Loucy (cell line): ENCODE results near the gene STRA8.

Source experiments
- H2AFZ ChIP-seq: fragments of 200-600 bp; sonication (generic); 2 replicates; pipeline ENCODE4 v1.6.0; 2016; ENCODE audit warnings: antibody characterized with exemption, mild to moderate bottlenecking, low read length, moderate library complexity
- H3F3A ChIP-seq: fragments of 200-600 bp; 2 replicates; pipeline ENCODE4 v1.6.0; 2016; ENCODE audit warnings: antibody characterized with exemption, low read depth, mild to moderate bottlenecking
- H3K27me3 ChIP-seq: fragments of 200-600 bp; sonication (generic); 2 replicates; pipeline ENCODE4 v1.6.1; 2014; ENCODE audit warnings: low read length, mild to moderate bottlenecking; ENCODE audit not compliant: insufficient read depth, poor library complexity, severe bottlenecking
- H3K36me3 ChIP-seq: fragments of 200-600 bp; sonication (generic); 2 replicates; pipeline ENCODE4 v1.6.1; 2016; ENCODE audit warnings: low read length; ENCODE audit not compliant: insufficient read depth
- H3K4me1 ChIP-seq: fragments of 200-600 bp; sonication (generic); 2 replicates; pipeline ENCODE4 v1.5.1; 2014; ENCODE audit warnings: low read length, mild to moderate bottlenecking; ENCODE audit not compliant: insufficient read depth, poor library complexity, severe bottlenecking
- H3K4me2 ChIP-seq: fragments of 200-600 bp; sonication (generic); 2 replicates; pipeline ENCODE4 v1.6.0; 2014; ENCODE audit warnings: antibody characterized with exemption, low read length, low read depth, mild to moderate bottlenecking; ENCODE audit not compliant: poor library complexity, severe bottlenecking
- H3K4me3 ChIP-seq: fragments of 200-600 bp; sonication (generic); 2 replicates; pipeline ENCODE4 v1.5.1; 2014; ENCODE audit warnings: low read length, mild to moderate bottlenecking, mixed read lengths; ENCODE audit not compliant: poor library complexity, severe bottlenecking
- H3K79me2 ChIP-seq: fragments of 200-600 bp; sonication (generic); 2 replicates; pipeline ENCODE4 v1.6.1; 2014; ENCODE audit warnings: low read length; ENCODE audit not compliant: insufficient read depth
- H3K9ac ChIP-seq: fragments of 200-600 bp; sonication (generic); 2 replicates; pipeline ENCODE4 v1.6.0; 2014; ENCODE audit warnings: mild to moderate bottlenecking, low read depth, low read length, moderate library complexity; ENCODE audit not compliant: poor library complexity, severe bottlenecking
- H3K9me2 ChIP-seq: fragments of 200-600 bp; sonication (generic); replicated peaks from 2 replicates; pipeline ENCODE4 v1.6.1; 2016; ENCODE audit warnings: low read depth, low read length, mixed read lengths
- H3K9me3 ChIP-seq: fragments of 200-600 bp; sonication (generic); 2 replicates; pipeline ENCODE4 v1.6.1; 2014; ENCODE audit warnings: mild to moderate bottlenecking, antibody characterized with exemption, low read length, low read depth; ENCODE audit not compliant: insufficient read depth
- H4K20me1 ChIP-seq: fragments of 200-600 bp; sonication (generic); 2 replicates; pipeline ENCODE4 v1.6.0; 2014; ENCODE audit warnings: antibody characterized with exemption, low read length, mild to moderate bottlenecking; ENCODE audit not compliant: insufficient read depth, poor library complexity, severe bottlenecking
- EZH2phosphoT487 ChIP-seq: fragments of 200-600 bp; IDR thresholded peaks from 2 replicates; pipeline ENCODE4 v1.6.1; 2018; ENCODE audit warnings: antibody characterized with exemption, mild to moderate bottlenecking, moderate library complexity, borderline replicate concordance
- TF ChIP-seq, protein P1 (sequence below): fragments of 200-600 bp; sonication (generic); conservative IDR thresholded peaks from 2 replicates; pipeline ENCODE4 v1.5.1; 2014; ENCODE audit warnings: mild to moderate bottlenecking, antibody characterized with exemption, low read length

STRA8 gene

DNA sequence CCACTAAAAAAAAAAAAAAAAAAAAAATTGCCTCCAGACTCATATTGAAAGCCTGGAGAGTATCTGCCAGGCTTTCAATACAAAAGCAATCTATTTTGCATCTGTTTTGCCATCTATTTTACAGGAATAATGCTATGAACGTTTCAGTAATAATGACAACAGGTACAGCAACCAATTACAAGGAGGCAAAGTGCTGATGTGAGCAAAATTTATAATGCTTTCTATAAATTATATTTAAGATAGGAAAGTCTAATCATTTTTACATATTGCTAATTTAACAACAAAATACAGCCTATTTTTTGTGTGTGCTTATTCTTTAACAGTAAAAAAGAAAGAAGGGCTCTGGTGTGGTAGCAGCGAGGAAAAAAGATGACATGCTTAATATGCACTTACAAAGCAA is 32.3 kb upstream of the STRA8 start:
- H2AFZ ChIP-seq: no peak overlapping the region
- H3K9me3 ChIP-seq: no peaks in the 10 kb centered on the region
- peaks cover 3% of the 10 kb centered on the region for H3K4me1 ChIP-seq
- H3K9ac ChIP-seq: no peak overlapping the region
- no peaks in the 10 kb centered on the region; the same call in 1 of the 2 replicates for H3K36me3 ChIP-seq
- TF ChIP-seq, protein P1, sequence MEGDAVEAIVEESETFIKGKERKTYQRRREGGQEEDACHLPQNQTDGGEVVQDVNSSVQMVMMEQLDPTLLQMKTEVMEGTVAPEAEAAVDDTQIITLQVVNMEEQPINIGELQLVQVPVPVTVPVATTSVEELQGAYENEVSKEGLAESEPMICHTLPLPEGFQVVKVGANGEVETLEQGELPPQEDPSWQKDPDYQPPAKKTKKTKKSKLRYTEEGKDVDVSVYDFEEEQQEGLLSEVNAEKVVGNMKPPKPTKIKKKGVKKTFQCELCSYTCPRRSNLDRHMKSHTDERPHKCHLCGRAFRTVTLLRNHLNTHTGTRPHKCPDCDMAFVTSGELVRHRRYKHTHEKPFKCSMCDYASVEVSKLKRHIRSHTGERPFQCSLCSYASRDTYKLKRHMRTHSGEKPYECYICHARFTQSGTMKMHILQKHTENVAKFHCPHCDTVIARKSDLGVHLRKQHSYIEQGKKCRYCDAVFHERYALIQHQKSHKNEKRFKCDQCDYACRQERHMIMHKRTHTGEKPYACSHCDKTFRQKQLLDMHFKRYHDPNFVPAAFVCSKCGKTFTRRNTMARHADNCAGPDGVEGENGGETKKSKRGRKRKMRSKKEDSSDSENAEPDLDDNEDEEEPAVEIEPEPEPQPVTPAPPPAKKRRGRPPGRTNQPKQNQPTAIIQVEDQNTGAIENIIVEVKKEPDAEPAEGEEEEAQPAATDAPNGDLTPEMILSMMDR: no peak
- no peak for TF ChIP-seq EZH2phosphoT487
- H3K9me2 ChIP-seq: no peaks in the 10 kb centered on the region
- H3F3A ChIP-seq: no peaks in the 10 kb centered on the region
- no peaks in the 10 kb centered on the region for H3K79me2 ChIP-seq
- H3K27me3 ChIP-seq: no peaks in the 10 kb centered on the region
- no peaks in the 10 kb centered on the region for H4K20me1 ChIP-seq
- H3K4me3 ChIP-seq: no peak overlapping the region
- no peak overlapping the region for H3K4me2 ChIP-seq

DNA sequence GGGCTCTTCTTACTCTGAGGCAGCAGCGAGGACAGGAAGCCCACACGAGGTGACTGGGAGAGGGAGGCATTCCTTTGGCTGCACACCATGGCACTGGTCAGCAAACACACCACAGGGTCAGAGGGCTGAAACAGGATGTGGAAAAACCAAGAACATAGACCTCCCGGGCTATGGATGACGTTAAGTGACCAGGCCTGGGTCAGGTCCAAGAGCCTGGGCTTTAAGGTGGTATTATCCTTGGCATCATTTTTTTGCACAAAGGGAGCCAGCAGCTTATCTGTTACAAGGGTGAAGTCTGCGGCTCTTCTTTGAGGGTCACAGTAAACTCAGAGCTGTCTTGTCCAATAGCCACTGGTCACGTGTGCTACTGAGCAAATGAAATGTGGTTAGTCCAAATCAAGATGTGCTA is 29.3 kb upstream of the STRA8 start:
- Histone ChIP-seq H3K9ac (no peak overlapping the region), H3K4me2 (peak overlapping the region; percentile 16), H3K4me1 (peaks cover 18% of the 10 kb centered on the region), H4K20me1 (no peaks in the 10 kb centered on the region), H3K9me2 (no peaks in the 10 kb centered on the region), H3K79me2 (no peaks in the 10 kb centered on the region; the same call in 1 of the 2 replicates), H3K9me3 (no peaks in the 10 kb centered on the region), H3K36me3 (no peaks in the 10 kb centered on the region), H3K27me3 (no peaks in the 10 kb centered on the region), H3F3A (no peaks in the 10 kb centered on the region), H2AFZ (no peak overlapping the region), H3K4me3 (no peak overlapping the region)
- TF ChIP-seq, protein P1: no peak
- no peak for TF ChIP-seq EZH2phosphoT487

DNA sequence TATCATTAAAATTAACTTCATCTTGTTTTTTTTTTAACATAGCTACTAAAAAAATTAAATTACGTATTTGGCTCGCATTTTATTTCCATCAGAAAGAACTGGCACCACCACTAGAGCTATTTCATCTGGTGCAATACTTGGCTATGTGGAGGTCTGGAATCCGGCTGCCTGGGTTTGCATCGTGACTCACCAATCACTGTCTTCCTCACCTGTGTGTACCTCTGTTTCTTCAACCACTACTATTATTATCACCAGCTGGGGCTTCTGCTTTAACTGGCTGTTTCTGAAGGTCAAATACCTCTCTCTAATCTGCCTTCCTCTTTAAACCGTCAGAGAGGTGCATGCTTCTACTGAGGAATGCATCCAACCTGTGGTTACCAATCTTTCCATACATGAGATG is 28.8 kb upstream of the STRA8 start:
- no peak overlapping the region for H3K4me2 ChIP-seq
- H2AFZ ChIP-seq: no peak overlapping the region
- peaks cover 21% of the 10 kb centered on the region for H3K4me1 ChIP-seq
- no peaks in the 10 kb centered on the region for H3K9me2 ChIP-seq
- H3K4me3 ChIP-seq: no peak overlapping the region
- no peaks in the 10 kb centered on the region for H3K9me3 ChIP-seq
- TF ChIP-seq EZH2phosphoT487: no peak
- TF ChIP-seq, protein P1: no peak
- no peaks in the 10 kb centered on the region for H3F3A ChIP-seq
- no peaks in the 10 kb centered on the region for H4K20me1 ChIP-seq
- no peaks in the 10 kb centered on the region for H3K27me3 ChIP-seq
- no peaks in the 10 kb centered on the region for H3K36me3 ChIP-seq
- no peak overlapping the region for H3K9ac ChIP-seq
- H3K79me2 ChIP-seq: no peaks in the 10 kb centered on the region; the same call in 1 of the 2 replicates
